K562 (cell line): ENCODE data around the gene EMP2. TPM values are rescaled to one million over a fixed set of nuclear protein-coding genes. Genes with fewer than 3 reads are reported as not detected.

Source experiments
- CREB1 ChIP-seq, 2 experiments: sonication (generic) in 1 of 2; formaldehyde crosslinking in 1 of 2; IDR thresholded peaks; 2 replicates each; pipeline versions ENCODE4 v1.6.1 to v1.8.0; 2012 to 2022; ENCODE audit warnings: inconsistent platforms in 1 of 2, mild to moderate bottlenecking in 1 of 2, missing genetic modification reagents in 1 of 2, moderate library complexity in 1 of 2
- DMBX1 ChIP-seq: fragments of 250-450 bp; sonication (Bioruptor Pico); IDR thresholded peaks from 2 replicates; pipeline ENCODE4 v1.8.0; 2022; ENCODE audit warnings: inconsistent platforms, mild to moderate bottlenecking, moderate library complexity, borderline replicate concordance
- ERF ChIP-seq: fragments of 450-650 bp; formaldehyde crosslinking; IDR thresholded peaks from 2 replicates; pipeline ENCODE4 v1.4.0; 2020; ENCODE audit warnings: mild to moderate bottlenecking, mixed read lengths
- FOXK1 ChIP-seq: sonication (generic); formaldehyde crosslinking; IDR thresholded peaks from 2 replicates; pipeline ENCODE4 v1.8.0; 2022; ENCODE audit warnings: missing genetic modification reagents, mild to moderate bottlenecking, borderline replicate concordance
- FOXM1 ChIP-seq, 2 experiments: fragments of 450-650 bp in 1 of 2; sonication (generic) in 1 of 2; formaldehyde crosslinking in 1 of 2; IDR thresholded peaks; 2 replicates each; pipeline versions ENCODE4 v1.6.1 to v1.9.0; 2017 to 2022; ENCODE audit warnings: low read depth in 2 of 2, mild to moderate bottlenecking in 2 of 2, missing genetic modification reagents in 1 of 2, moderate library complexity in 1 of 2
- HDAC3 ChIP-seq: fragments of 450-650 bp; IDR thresholded peaks from 2 replicates; pipeline ENCODE4 v1.6.1; 2018; ENCODE audit warnings: borderline replicate concordance, mild to moderate bottlenecking, moderate library complexity; ENCODE audit not compliant: partially characterized antibody
- HDGF ChIP-seq: fragments of 450-650 bp; IDR thresholded peaks from 2 replicates; pipeline ENCODE4 v1.6.1; 2016
- LEF1 ChIP-seq: fragments of 450-650 bp; IDR thresholded peaks from 2 replicates; pipeline ENCODE4 v1.6.1; 2016; ENCODE audit warnings: mild to moderate bottlenecking
- MCM7 ChIP-seq, 2 experiments: fragments of 450-650 bp; IDR thresholded peaks; 2 replicates each; pipeline ENCODE4 v1.6.1; 2016 to 2018
- NR2C2 ChIP-seq, 2 experiments: fragments of 200-800 bp in 1 of 2; sonication (Bioruptor generic) in 1 of 2; sonication (generic) in 1 of 2; formaldehyde crosslinking in 1 of 2; IDR thresholded peaks; 2 replicates each; pipeline versions ENCODE4 v1.6.1 to v1.8.0; 2016 to 2022; ENCODE audit warnings: mild to moderate bottlenecking in 1 of 2, missing compliant biosample characterization in 1 of 2, missing genetic modification characterization in 1 of 2, missing genetic modification reagents in 1 of 2
- NR2F6 ChIP-seq: fragments of 450-650 bp; formaldehyde crosslinking; IDR thresholded peaks from 2 replicates; pipeline ENCODE4 v1.4.0; 2020; ENCODE audit warnings: mild to moderate bottlenecking
- POLR2AphosphoS2 ChIP-seq: IDR thresholded peaks from 2 replicates; pipeline ENCODE4 v1.6.1; 2012; ENCODE audit warnings: low read length, improper control_type of control experiment
- PURB ChIP-seq: sonication (generic); formaldehyde crosslinking; IDR thresholded peaks from 2 replicates; pipeline ENCODE4 v1.9.0; 2021; ENCODE audit warnings: low read depth, mild to moderate bottlenecking, missing genetic modification reagents
- SAFB ChIP-seq: fragments of 200-400 bp; formaldehyde crosslinking; IDR thresholded peaks from 2 replicates; pipeline ENCODE4 v1.6.1; 2017; ENCODE audit warnings: low read depth, low read length, borderline replicate concordance
- TEAD4 ChIP-seq, 2 experiments: sonication (generic) in 1 of 2; formaldehyde crosslinking in 1 of 2; IDR thresholded peaks; 2 replicates each; pipeline versions ENCODE4 v1.6.1 to v1.8.0; 2012 to 2022; ENCODE audit warnings: borderline replicate concordance in 1 of 2, inconsistent platforms in 1 of 2, low read length in 1 of 2, mild to moderate bottlenecking in 1 of 2, missing genetic modification reagents in 1 of 2
- ZBED1 ChIP-seq: IDR thresholded peaks from 2 replicates; pipeline ENCODE4 v1.6.1; 2014
- ZNF740 ChIP-seq, 3 experiments: fragments of 200-800 bp in 1 of 3; sonication (Bioruptor generic) in 1 of 3; sonication (generic) in 1 of 3; formaldehyde crosslinking in 1 of 3; IDR thresholded peaks; 2 replicates each; pipeline versions ENCODE4 v1.6.1 to v1.8.0; 2016 to 2022; ENCODE audit warnings: mild to moderate bottlenecking in 2 of 3, missing compliant biosample characterization in 2 of 3, missing genetic modification characterization in 2 of 3, missing genetic modification reagents in 1 of 3
- polyA plus RNA-seq, 8 experiments: library from polyadenylated mRNA; depleted of rRNA in 4 of 8; stranded (reverse) in 5 of 8; unstranded in 3 of 8; fragments of >200 nt; fragmentation: Nextera tagmentation in 2 of 8; fragmentation: Illumina TruSeq in 1 of 8; extraction: Ambion mirVana in 2 of 8; extraction: Trizol in 1 of 8; gene quantifications; 2 replicates each; pipeline versions ENCODE4 v1.2.1 to v1.2.3, GENCODE V29; 2011 to 2014; ENCODE audit warnings: inconsistent platforms in 1 of 8, missing spikeins in 1 of 8
- total RNA-seq, 7 experiments: library from RNA; depleted of rRNA in 6 of 7; stranded (reverse); fragments of >200 nt in 6 of 7; fragmentation: Illumina TruSeq in 2 of 7; extraction: Trizol in 2 of 7; gene quantifications; 2 replicates each; pipeline versions ENCODE4 v1.2.1 to v1.2.3, GENCODE V29; 2011 to 2021; ENCODE audit warnings: low replicate concordance in 1 of 7
- TF ChIP-seq, protein P1 (sequence below): IDR thresholded peaks from 2 replicates; pipeline ENCODE4 v1.6.1; 2011; ENCODE audit warnings: borderline replicate concordance, low read depth, mild to moderate bottlenecking, moderate library complexity, low read length; ENCODE audit not compliant: insufficient read depth, poor library complexity, severe bottlenecking
- TF ChIP-seq, protein P2 (sequence below): sonication (generic); formaldehyde crosslinking; IDR thresholded peaks from 2 replicates; pipeline ENCODE4 v1.8.0; 2023; ENCODE audit warnings: mild to moderate bottlenecking, missing genetic modification reagents
- TF ChIP-seq, protein P3 (sequence below): sonication (generic); formaldehyde crosslinking; IDR thresholded peaks from 2 replicates; pipeline ENCODE4 v1.8.1; 2022; ENCODE audit warnings: missing genetic modification reagents

EMP2 gene
- total and polyA plus RNA-seq, 9 of the 15 experiments (the other 6 are each of a cell fraction or from before 2014, with no cell fraction given) = 0.73 to 6.2 (median 3.1) TPM

- TF ChIP-seq DMBX1 (CRISPR knock-in tag) (peak; percentile 97), NR2C2 (CRISPR knock-in tag; IDR thresholded peaks at IDR 0.05) (no peak), NR2C2 (tag; IDR thresholded peaks at IDR 0.05) (no peak), HDGF (no peak), CREB1 (IDR thresholded peaks at IDR 0.05) (0 out of 2 replicates have a peak, but pooled peaks have one; percentile 11), CREB1 (CRISPR knock-in tag; IDR thresholded peaks at IDR 0.05) (no peak), SAFB (no peak), HDAC3 (peak; percentile 36), POLR2AphosphoS2 (no peak), FOXK1 (CRISPR knock-in tag) (no peak), ERF (CRISPR knock-in tag) (no peak), PURB (CRISPR knock-in tag) (no peak), ZBED1 (no peak), ZNF740 (CRISPR knock-in tag; IDR thresholded peaks at IDR 0.05) (no peak), ZNF740 (tag; IDR thresholded peaks at IDR 0.05) (0 out of 4 replicates have a peak, but pooled peaks of 1 of the 2 experiments have one; percentile 63), FOXM1 (IDR thresholded peaks at IDR 0.05; ENCODE audit: low read depth) (peak; percentile 66), FOXM1 (CRISPR knock-in tag; IDR thresholded peaks at IDR 0.05; ENCODE audit: low read depth) (no peak), NR2F6 (no peak), LEF1 (peak; percentile 78), MCM7 (IDR thresholded peaks at IDR 0.05) (no peak), TEAD4 (IDR thresholded peaks at IDR 0.05; ENCODE audit: low read length) (peak; percentile 77), TEAD4 (CRISPR knock-in tag; IDR thresholded peaks at IDR 0.05; ENCODE audit: borderline replicate concordance) (no peak)
- TF ChIP-seq, protein P1, sequence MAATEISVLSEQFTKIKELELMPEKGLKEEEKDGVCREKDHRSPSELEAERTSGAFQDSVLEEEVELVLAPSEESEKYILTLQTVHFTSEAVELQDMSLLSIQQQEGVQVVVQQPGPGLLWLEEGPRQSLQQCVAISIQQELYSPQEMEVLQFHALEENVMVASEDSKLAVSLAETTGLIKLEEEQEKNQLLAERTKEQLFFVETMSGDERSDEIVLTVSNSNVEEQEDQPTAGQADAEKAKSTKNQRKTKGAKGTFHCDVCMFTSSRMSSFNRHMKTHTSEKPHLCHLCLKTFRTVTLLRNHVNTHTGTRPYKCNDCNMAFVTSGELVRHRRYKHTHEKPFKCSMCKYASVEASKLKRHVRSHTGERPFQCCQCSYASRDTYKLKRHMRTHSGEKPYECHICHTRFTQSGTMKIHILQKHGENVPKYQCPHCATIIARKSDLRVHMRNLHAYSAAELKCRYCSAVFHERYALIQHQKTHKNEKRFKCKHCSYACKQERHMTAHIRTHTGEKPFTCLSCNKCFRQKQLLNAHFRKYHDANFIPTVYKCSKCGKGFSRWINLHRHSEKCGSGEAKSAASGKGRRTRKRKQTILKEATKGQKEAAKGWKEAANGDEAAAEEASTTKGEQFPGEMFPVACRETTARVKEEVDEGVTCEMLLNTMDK = no peak
- TF ChIP-seq, protein P2, sequence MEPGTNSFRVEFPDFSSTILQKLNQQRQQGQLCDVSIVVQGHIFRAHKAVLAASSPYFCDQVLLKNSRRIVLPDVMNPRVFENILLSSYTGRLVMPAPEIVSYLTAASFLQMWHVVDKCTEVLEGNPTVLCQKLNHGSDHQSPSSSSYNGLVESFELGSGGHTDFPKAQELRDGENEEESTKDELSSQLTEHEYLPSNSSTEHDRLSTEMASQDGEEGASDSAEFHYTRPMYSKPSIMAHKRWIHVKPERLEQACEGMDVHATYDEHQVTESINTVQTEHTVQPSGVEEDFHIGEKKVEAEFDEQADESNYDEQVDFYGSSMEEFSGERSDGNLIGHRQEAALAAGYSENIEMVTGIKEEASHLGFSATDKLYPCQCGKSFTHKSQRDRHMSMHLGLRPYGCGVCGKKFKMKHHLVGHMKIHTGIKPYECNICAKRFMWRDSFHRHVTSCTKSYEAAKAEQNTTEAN (CRISPR knock-in tag) = no peak
- TF ChIP-seq, protein P3, sequence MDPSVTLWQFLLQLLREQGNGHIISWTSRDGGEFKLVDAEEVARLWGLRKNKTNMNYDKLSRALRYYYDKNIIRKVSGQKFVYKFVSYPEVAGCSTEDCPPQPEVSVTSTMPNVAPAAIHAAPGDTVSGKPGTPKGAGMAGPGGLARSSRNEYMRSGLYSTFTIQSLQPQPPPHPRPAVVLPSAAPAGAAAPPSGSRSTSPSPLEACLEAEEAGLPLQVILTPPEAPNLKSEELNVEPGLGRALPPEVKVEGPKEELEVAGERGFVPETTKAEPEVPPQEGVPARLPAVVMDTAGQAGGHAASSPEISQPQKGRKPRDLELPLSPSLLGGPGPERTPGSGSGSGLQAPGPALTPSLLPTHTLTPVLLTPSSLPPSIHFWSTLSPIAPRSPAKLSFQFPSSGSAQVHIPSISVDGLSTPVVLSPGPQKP (CRISPR knock-in tag) = no peak
Measured at GRCh38 chr16:10501016-10501607, 79.3 kb downstream of the EMP2 start (continued).
